ENCODE measurements around the gene SASS6. TPM values are rescaled to one million over a fixed set of nuclear protein-coding genes. Genes with fewer than 3 reads are reported as not detected.

SASS6 gene
- total RNA-seq, 2 donors from 2014 or later: 1.6 to 2.1 TPM

DNA sequence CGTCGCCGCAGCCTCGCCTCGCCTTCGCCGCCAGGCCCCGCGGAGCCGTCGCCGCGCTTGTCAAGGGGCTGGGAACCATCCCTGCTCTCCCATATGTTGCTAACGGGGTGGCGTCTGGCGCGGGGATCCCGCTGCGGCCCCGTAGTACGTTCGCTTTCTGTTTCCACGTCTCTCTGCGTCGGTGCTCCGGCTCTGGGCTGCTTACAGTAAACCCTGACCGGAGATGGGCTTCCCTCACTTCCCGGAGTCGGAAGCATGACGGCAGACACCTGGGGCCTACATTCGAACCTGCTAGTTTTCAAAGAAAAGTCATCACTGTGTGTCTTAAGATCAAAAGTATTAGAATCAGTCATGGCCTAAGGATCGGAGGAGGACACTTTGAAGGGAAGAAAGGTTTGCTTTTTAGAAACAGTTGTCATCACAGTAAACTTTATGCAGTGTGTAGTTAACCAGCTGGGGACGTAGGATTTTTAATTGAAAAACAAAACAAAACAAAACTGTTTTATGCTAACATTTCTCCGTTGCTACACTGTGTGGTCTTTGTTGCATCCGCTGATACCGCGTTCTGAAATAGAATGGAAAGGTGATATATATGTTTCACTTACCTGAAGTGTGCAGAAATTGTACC is 94.0 kb downstream of the SASS6 start:
- Histone ChIP-seq H3K36me3 (replicated peaks in 1 of 2; ENCODE audit: insufficient read depth in 1 of 2, low read depth in 2 of 2) (no peaks in the 10 kb centered on the region), H3K4me3 (peak overlapping the region; percentile 58 to 73), H3K27ac (peak overlapping the region; percentile 96 to 97 (median 97)), H3K27me3 (no peaks in the 10 kb centered on the region), H3K9me3 (no peaks in the 10 kb centered on the region), H3K4me1 (peaks cover 42% of the 10 kb centered on the region)
- 0 to 4% methylated on average over 6 to 31 of the region's 37 CpGs for WGBS, 2 donors
- intact Hi-C loops (cut with DNase I): no loop called here
- DNase-seq: peak; percentile 69 to 82 (median 72)
- TF ChIP-seq, protein P1, sequence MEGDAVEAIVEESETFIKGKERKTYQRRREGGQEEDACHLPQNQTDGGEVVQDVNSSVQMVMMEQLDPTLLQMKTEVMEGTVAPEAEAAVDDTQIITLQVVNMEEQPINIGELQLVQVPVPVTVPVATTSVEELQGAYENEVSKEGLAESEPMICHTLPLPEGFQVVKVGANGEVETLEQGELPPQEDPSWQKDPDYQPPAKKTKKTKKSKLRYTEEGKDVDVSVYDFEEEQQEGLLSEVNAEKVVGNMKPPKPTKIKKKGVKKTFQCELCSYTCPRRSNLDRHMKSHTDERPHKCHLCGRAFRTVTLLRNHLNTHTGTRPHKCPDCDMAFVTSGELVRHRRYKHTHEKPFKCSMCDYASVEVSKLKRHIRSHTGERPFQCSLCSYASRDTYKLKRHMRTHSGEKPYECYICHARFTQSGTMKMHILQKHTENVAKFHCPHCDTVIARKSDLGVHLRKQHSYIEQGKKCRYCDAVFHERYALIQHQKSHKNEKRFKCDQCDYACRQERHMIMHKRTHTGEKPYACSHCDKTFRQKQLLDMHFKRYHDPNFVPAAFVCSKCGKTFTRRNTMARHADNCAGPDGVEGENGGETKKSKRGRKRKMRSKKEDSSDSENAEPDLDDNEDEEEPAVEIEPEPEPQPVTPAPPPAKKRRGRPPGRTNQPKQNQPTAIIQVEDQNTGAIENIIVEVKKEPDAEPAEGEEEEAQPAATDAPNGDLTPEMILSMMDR (IDR thresholded peaks at IDR 0.05): no peak
- TF ChIP-seq POLR2A (IDR thresholded peaks at IDR 0.05): peak; percentile 16 to 40 (median 24)
- peak; percentile 66 for ATAC-seq

DNA sequence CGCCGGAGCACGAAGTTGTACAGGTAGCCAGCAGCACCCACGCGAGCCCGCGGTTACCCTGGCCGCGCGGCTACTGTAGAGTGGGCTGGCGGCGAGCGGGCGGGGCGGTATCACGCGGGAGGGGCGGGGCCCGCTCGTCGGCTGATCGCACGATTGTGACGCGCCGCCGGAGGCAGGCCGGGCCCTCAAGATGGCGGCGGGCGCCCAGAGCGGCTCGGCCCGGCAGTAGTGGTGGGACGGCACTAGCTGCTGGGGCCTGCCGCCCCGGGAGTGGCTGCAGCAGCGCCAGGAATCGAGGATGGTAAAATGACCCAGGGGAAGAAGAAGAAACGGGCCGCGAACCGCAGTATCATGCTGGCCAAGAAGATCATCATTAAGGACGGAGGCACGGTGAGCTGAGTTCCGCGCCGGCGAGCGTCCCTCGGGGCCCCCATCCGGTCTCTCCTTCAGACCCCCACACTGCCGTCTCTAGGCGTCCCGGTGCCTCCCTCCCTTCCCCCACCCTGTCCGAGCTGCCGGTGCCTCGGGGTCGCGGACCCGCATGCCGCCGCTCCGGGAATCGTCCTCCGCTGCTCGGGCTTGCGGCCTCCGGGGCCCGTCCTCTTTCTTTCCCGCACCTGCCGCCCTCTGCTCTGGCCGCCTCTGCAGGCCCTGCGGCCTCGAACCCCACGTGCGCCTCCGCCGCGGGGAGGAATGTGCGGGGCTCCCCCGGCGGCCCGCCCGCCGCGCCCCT is 94.6 kb downstream of the SASS6 start:
- Histone ChIP-seq H3K36me3 (replicated peaks in 1 of 2; ENCODE audit: insufficient read depth in 1 of 2, low read depth in 2 of 2) (no peaks in the 10 kb centered on the region), H3K27ac (peak overlapping the region; percentile 96 to 97 (median 97)), H3K4me3 (peak overlapping the region; percentile 58 to 73), H3K4me1 (peaks cover 42% of the 10 kb centered on the region), H3K9me3 (no peaks in the 10 kb centered on the region), H3K27me3 (no peaks in the 10 kb centered on the region)
- ATAC-seq: peak; percentile 96
- WGBS, 2 donors: 0 to 1% methylated on average over 18 to 86 of the region's 87 CpGs
- intact Hi-C loops (cut with DNase I): no loop called here
- TF ChIP-seq, protein P1 (IDR thresholded peaks at IDR 0.05): no peak
- peak; percentile 92 to 94 (median 93) for TF ChIP-seq POLR2A (IDR thresholded peaks at IDR 0.05)
- DNase-seq: peak; percentile 89 to 94 (median 90)

DNA sequence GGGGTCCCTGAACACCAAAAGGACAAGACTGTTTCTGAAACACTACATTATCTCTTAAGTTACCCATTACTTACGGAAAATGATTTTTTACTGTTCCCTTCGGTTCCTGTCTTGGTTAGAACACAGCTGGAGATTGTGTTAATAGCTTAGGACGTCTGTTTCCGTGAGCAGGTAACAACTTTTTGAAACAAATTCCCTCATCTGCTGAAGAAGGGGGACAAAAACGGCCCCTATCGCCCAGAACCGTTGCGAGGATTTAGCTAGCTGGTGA is 95.1 kb downstream of the SASS6 start:
- no peaks in the 10 kb centered on the region for H3K27me3 ChIP-seq
- intact Hi-C loops (cut with DNase I): no loop called here
- no peak for TF ChIP-seq POLR2A (IDR thresholded peaks at IDR 0.05)
- TF ChIP-seq, protein P1 (IDR thresholded peaks at IDR 0.05): no peak
- ATAC-seq (no peak), DNase-seq (no peak)
- H3K36me3 ChIP-seq (replicated peaks in 1 of 2; ENCODE audit: insufficient read depth in 1 of 2, low read depth in 2 of 2): no peaks in the 10 kb centered on the region
- no peaks in the 10 kb centered on the region for H3K9me3 ChIP-seq
- H3K27ac ChIP-seq: peak overlapping the region; percentile 96 to 97 (median 97)
- WGBS, 2 donors: 0% methylated on average over 4 to 8 of the region's 8 CpGs
- H3K4me3 ChIP-seq: peak overlapping the region; percentile 58 to 73
- peaks cover 37% of the 10 kb centered on the region for H3K4me1 ChIP-seq

DNA sequence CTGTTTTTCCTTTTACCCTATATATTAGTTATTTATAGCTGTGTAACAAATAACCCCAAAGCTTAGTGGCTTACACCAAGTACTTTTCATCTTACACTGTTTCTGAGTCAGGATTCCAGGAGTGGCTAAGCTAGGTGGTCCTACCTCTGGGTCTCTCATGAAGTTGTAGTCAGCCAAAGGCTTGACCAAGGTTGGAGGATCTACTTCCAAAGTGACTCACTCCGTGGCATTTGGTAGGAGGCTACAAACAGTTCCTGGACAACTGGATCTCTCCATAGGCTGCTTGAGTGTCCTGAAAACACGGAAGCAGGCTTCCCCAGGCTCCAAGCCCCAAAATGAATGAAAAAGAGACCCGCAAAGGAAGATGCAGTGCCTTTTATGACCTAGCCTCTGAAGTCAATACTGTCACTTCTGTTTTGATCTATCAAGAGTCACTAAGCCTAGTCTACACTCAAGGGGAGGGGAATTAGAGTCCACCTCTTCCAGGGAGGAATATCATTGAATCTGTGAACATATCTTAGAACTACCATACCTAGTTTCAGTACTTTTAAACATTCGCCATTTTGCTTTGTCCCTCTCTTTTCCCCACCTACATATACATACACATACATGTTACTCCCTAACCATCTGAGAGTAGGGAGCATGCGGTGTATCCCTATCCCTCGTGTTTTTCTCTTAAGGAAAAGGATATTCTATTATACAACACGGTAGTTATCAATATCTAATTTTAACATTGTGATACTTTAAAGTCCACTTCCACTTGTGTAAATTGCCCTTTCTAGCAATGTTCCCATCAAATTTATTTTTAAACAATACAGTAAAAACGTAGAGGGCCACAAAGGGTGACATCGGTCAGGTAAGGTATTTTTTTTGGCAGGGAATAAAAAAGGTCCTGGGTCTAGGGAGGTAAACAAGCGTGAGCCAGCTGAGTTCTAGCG is 95.7 kb downstream of the SASS6 start:
- WGBS, 2 donors: 13 to 23% methylated on average over 11 of the region's 11 CpGs
- Histone ChIP-seq H3K36me3 (replicated peaks in 1 of 2; ENCODE audit: insufficient read depth in 1 of 2, low read depth in 2 of 2) (no peaks in the 10 kb centered on the region), H3K27me3 (no peaks in the 10 kb centered on the region), H3K4me3 (peak overlapping the region; percentile 58 to 73), H3K4me1 (peaks cover 31% of the 10 kb centered on the region), H3K27ac (peak overlapping the region; percentile 96 to 97 (median 97)), H3K9me3 (no peaks in the 10 kb centered on the region)
- peak; percentile 2 for ATAC-seq
- intact Hi-C loops (cut with DNase I): no loop called here
- TF ChIP-seq, protein P1 (IDR thresholded peaks at IDR 0.05): no peak
- no peak for TF ChIP-seq POLR2A (IDR thresholded peaks at IDR 0.05)
- DNase-seq: peak in 1 of 4 donors; percentile 13
